Vein endothelial cell (primary cell): ENCODE measurements around the gene WDR44. TPM values are rescaled to one million over a fixed set of nuclear protein-coding genes. Genes with fewer than 3 reads are reported as not detected.

Experiments used
- small RNA-seq: library from RNA; depleted of rRNA; stranded (forward); fragments of <200 nt; gene quantifications from one replicate; pipeline ENCODE3, GENCODE V24; 2012
- total RNA-seq: library from RNA; depleted of rRNA; stranded (reverse); fragments of >200 nt; gene quantifications from 2 replicates; pipeline ENCODE4 v1.2.3, GENCODE V29; 2012

The WDR44 gene
- 19.6 and 28.6 TPM in 2 replicates for total RNA-seq

DNA sequence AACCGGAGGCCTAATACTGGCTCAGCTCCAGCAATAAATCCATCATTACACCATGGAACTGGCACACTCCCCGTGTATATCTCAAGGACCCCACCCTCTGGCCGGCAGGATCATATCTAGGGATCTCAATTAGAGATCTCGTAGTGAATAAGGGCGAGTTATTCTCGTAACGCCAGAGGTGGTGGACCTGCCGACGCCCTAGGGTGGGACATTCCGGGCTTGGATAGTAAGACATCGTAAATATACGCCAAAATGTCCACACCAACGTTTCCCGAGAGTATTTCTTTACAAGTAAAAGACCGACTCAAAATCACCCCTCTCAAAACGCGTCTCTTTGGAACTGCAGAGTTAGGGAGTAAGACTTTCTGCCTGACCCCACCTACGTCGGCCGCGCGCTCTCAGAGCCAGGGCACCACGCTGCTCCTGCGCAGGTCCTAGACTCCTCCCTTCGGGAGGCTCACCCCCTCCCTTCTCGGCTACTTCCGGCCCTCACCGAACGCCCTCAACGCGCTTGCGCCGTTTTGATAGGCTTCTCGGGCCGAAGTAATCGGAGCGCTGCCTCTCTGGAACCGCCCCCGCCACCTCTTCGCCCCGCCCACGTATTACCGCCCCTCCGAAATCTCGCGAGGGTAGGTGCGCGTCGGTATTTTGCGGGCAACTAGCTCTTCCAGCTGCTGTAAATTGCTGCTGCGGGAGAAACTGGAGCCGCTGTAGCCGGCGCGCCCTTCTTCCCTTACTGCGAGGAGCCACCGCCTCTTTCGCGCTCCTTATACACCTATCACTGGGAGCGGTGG, at the start of gene WDR44:
TSS of gene WDR44 (plus strand) at position 643 of the 794 bp plus-strand sequence. CDS start 398 bp downstream, outside the sequence.

GRCh38 chrX:118495061-118495921, 149.4 kb downstream of the WDR44 start, which contains the start of gene DOCK11:
Gene DOCK11, plus strand, starts transcription at chrX:118495815. Its CDS starts 157 bp downstream, at chrX:118495972.

Small RNAs within 50 kb of the gene (small RNA-seq; reads per million reads assigned to genes)
- gene MIR1277, result not detected

Other genes with a start within 250 kb of the WDR44 start
- 6.3 and 17.0 TPM in 2 replicates for gene KLHL13, start 229.3 kb upstream of the WDR44 start, total RNA-seq
- 0.33 and 0.38 TPM in 2 replicates for gene DOCK11, start 149.7 kb downstream of the WDR44 start, total RNA-seq